GM19351 (cell line): ENCODE measurements around the gene CCDC17.

Source experiments
- ATAC-seq: cut with Tn5 transposase; IDR thresholded peaks from one replicate; pipeline ENCODE4 v1.9.1; 2021; ENCODE audit warnings: mild to moderate bottlenecking, moderate library complexity; ENCODE audit not compliant: unreplicated experiment

The CCDC17 gene

DNA sequence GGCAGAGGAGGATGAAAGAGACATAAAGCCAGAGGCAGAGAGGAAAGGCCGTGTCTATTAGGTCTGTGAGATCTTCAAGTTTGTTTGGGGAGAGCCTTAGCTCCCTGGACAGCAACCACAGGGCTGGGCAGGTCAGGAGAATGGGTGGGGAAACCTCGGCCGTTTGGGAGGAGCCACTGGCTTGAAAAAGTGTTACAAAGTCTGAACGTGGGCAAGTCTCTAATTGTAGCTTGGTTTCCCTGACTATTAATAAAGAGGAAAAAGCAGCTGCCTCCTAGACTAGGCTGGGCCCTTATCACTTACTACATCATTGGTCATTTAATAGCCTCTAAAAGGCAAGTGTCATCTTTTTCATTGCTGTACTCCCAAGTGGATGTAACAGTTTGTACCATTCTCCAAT, at the start of gene CCDC17:
TSS of gene CCDC17 (minus strand) at position 83 of the 400 bp plus-strand sequence. CDS start 145 bp downstream, outside the sequence.
- ATAC-seq, result no peak

DNA sequence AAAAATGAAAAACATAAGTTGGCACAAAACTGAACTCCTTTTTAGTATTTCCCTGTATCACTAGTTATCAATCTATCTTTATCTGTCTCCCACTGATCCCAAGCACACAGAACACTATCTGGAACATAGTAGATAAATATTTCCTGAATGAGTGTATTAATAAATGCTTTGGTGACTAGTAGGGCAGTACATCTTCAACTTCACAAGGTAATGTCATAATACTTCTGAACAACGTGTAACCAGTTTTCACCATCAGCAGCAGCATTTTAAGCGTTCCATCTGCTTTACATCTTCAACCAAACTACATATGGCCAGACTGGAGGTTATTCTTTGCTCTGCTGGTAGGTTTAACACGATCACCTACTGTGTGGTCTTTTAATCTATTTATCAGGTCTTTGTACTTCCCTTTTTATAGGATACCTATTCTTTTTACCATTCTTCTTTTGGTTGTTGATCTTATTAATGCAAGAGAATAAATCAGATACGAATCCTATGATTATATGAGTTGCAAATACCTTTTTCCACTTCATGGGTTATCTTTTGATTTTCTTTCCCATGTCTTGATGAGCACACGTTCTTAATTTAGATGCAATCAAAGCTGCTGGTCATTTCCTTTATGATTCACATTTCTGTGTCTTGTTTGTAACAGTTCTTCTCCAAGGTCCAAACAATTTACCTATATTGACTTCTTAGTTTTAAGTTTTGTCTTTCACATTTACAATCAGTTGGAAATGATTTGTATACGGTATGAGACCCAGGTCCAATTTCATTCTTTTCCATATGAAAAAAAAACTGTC, 46.2 kb upstream of the CCDC17 start:
- no peak for ATAC-seq

DNA sequence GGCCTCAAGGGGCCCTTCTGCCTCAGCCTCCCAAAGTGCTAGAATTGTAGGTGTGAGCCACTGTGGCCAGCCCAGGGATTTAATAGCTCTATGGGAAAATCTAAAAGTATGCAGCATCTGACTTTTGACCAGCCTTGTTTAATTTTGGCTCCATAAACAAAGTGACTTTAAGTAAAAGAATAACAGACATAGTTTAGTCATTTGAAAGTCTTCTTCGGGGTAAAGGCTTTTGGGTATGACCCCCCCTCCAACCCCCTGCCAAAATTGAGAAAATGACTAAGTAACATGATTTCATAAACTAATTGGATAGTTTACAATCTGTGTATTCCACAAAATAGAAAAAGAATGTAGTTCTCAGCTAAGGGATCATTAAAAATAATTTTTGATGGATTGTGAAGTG, 45.5 kb upstream of the CCDC17 start:
- ATAC-seq, result no peak

DNA sequence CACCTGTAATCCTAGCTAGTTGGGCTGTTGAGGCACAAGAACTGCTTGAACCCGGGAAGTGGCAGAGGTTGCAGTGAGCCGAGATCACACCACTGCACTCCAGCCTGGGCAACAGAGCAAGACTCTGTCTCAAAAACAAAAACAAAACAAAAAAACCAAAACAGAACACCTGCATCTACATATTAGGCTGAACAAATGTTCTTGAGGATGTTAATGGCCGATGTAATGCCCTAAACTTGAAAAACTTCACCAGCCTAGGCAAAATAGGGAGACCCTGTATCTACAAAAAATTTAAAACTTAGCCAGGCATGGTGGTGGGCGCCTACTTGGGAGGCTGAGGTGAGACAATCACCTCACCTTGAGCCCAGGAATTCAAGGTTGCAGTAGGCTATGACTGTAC, 44.7 kb upstream of the CCDC17 start:
- ATAC-seq, result no peak

DNA sequence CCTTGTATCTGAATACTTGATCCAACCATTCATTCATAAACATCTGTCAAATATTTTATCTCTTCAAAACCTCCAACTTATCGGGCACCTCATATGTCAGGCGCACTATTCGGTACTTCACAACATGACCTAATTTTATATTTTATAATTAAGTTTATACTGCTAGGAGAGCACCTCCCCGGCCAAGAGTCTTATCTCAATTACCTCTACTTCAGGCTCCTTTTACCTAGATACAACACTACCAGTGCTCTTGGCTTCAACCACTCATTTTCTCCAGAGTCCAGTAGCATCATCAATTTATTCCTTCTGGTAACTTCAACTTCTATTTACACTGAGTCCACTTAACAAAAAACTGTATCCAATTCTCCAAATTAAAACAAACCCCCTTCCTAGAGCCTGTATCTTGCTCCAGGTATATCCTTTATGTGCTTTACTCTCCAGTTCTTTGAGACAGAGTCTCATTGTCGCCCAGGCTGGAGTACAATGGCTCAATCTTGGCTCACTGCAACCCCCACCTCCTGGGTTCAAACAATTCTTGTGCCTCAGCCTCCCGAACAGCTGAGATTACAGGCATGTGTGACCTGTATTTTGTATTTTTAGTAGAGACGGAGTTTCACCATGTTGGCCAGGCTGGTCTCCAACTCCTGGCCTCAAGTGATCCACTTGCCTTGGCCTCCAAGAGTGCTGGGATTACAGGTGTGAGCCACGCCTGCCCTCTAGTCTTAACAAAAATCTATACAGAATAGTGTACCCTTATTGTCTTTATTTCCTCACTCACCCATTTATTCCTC, 43.7 kb upstream of the CCDC17 start:
- ATAC-seq, result no peak

DNA sequence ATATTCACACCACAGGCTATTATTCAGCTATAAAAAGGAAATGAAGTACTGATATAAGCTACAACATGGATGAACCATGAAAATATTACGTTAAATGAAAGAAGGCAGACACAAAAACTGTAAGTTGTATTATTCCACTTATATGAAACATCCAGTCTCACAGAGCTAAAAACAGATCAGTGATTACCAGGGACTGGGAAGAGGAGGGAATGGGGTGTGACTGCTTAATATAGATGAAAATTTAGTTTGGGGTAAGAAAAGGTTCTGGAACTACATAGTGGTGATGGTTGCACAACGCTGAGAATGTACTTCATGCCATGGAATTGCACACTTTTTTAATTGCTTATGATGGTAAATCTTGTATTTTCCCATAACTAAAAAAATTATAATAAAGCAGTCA, 43.0 kb upstream of the CCDC17 start:
- ATAC-seq, result no peak

DNA sequence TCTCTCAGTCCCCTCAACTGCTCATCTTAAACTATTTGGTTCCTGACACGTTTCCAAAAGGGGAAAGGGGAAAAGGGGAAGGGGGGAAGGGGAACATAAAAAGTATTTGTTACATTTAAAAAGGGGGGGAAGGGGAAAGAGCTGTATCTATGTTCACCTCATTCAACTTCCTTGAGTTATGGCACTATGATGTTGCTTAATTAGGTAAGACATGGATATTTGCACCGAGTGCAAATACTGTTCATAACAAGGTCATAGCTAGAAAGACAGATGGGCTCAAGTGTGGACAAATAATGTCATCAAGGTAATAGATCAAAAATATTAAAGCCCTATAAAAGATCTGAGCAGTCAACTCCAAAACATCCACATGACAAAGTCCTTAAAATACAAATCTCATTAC, 36.5 kb upstream of the CCDC17 start:
- ATAC-seq, result no peak

DNA sequence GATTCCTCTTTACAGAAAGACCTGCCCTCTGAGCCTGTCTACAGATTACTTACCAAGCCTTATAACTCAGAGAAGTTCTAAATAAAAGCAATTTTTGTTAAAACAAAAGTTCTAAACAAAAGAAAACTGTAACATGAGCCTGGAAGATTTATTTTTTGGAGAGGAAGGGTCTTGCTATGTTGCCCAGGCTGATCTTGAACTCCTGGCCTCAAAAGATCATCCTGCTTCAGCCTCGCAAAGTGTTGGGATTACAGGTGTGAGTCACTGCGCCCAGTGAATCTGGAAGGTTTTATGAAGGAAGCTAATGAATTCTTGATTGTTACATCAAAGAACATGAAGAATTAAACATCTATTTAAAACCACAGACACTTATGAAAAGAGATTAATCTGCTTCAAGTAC, 35.4 kb upstream of the CCDC17 start:
- no peak for ATAC-seq

DNA sequence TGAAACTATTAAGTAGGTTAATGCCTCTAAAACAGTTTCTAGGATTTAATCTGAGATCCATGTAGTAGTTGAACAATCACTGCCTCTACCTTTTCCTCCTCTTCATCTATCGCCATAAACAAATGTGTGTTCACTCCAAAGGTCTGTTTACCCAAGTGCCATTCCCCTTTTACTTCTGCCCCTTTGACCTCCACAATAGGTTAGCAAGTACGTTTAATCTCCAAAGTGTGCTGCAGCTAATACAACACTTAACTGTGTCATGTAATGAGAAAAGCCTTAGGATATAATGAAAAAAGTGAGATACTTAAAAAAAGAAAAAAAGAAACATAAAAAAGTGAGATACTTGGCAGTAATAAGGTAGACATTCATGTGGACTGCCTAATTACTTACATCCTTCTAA, 34.3 kb upstream of the CCDC17 start:
- ATAC-seq, result no peak

DNA sequence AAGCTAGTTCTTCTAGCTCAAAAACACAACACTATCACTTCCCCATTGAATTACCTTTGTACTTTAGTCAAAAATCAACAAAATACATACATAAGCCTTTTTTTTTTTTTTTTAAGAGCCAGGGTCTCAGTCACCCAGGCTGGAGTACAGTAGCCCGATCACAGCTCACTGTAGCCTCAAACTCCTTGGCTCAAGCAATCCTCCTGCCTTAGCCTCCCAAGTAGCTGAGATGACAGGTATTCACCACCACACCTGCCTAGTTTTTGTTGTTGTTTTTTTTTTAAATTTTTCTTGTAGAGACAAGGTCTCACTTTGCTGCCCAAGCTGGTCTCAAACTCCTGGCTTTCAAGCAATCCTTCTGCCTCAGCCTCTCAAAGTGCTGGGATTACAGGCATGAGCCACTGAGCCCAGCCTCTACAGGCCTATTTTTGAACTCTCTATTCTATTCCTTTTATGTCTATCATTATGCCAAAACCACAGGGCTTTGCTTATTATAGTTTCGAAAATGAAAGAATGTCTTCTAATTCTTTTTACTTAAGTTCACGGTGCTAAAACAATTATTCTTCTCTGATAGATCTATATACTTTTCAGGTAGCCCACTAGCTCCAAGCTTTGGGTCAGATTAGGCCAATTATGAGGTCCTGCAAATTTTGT, 32.8 kb upstream of the CCDC17 start:
- ATAC-seq, result no peak

DNA sequence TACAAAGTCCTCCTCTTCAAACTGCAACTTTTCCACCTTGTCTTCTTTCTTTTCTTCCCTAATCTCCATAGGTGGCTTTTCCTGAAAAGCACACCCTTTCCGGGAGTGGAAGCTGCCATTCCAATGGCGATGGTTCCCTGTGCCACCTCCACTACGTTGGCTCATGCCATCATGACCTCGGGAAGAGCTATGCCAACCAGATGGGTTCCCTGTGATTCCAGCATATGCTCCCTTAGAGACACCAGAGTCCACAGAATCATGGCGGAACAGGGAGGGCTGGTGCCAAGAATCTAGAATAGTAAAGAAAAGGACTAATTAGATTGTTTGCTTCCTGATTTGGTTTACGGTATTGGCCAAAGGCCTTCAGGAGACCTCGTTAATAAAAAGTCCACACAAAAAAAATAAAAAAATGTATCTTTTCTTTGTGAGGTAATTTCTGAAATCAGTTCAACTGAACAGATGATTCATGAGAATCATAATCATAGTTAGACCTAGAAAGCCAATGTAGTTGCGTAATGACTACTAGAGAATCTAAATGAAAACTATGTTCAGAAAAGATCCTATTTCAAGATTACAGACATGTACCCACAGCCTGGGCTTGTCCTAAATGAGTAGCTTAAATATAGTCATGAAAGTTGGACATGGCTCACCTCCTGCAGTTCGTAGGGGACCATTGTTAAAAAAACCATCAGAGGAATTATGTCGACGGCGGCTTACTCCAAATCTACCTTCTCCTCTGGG, 30.9 kb upstream of the CCDC17 start:
- no peak for ATAC-seq

DNA sequence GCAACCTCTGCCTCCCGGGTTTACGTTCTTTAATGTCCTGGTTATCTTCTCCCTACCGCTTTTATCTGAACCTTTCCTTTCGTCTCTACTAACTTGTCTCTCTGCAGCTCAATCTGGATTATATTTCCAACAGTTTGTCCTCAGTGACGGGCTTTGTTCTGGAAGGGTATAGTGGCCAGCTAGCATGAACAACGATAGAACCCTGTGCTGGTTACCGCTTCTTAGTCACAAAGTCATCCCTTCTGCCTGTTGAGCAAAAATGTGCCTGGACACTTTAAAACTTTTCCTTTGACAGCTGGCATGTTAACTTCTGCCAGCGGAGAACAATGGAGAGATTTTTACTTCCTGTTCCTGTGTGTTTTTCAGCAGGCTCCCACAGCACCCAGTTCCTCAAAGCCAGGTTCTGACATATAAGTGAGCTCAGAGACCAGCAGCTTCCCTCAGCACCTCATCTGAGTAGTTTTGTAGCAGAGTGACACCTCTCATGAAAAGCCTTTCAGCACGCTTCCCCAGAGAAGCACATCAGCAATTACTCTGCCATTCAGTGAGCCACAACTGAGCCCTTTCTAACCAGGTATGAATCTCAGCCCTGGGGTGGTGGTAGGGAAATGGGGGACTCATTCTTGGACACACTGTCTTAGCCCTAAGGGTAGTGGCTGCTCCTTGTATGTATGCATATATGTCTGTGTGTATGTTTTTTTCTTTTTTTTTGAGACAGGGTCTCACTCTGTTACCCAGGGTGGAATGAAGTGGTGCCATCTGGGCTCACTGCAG, 23.6 kb upstream of the CCDC17 start:
- no peak for ATAC-seq

DNA sequence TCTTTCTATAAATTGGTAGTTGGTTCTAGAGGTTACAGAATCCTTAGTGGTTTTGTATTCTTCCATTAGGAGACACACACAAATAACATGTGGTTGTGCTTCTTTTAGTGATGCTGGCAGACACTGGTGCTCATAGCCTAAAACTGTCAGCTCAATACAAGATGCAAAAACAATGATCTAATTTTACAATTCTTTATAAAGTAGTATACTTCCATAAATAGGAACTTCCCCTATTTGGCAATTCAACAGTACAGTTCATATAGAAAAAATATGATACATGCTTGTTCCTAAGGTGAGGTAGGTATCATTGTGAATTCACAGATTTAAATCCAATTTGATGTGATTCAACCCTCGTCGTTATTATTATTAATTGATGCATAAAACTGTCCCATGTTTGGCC, 20.8 kb upstream of the CCDC17 start:
- ATAC-seq, result no peak

DNA sequence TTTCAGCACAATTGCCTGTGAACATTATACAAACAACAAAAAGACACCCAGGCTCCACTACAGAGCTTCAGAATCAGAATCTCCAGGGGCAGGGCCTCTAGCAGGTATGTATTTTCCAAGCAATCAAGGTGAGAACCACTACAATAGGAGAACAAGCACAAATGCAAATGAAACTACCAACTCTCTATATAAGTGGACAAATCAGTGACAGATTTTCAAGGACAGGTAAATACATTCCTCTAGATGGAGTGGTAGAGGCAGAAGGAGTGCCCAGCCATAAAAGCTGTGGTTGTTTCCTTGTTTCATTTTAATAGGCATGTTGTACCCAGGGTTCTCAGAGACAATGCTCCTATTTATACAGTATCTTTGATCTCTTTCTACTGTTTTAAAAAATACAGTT, 20.1 kb upstream of the CCDC17 start:
- ATAC-seq, result no peak

DNA sequence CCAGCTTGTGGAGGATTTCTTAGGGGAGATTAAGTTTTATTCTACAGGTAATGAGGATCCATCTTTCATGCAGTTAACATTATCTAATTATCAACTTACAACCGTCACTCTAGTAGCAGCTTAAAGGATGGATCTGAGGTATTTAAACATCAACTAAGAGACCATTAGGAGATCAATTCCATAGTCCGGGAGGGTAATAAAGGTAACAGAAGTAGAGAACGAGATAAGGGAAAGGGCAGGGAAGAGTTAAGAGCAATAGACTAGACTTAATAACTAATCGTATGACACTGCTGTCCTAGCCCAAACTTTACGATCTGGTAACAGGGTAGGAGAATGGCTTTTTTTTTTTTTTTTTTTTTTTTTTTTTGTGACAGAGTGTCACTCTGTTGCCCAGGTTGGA, 19.5 kb upstream of the CCDC17 start:
- no peak for ATAC-seq

DNA sequence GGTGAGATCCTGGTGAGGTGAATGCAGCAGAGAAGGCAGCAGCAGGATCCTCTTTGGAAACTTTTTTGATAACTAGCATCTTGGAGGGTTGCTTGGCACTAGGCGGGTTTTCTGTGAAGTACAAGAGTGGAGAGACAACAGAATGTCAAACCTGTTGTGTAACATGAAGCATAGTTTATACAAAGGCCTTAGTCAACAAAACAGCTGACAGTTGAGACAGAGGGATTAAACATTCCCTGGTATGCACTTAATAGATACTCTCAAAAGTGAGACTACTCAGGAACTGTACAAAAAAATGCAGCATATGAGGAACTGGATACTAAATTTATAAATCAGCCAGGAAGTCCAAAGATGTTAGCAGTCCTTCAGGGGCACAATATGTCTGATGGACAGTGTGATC, 16.4 kb upstream of the CCDC17 start:
- ATAC-seq, result no peak

DNA sequence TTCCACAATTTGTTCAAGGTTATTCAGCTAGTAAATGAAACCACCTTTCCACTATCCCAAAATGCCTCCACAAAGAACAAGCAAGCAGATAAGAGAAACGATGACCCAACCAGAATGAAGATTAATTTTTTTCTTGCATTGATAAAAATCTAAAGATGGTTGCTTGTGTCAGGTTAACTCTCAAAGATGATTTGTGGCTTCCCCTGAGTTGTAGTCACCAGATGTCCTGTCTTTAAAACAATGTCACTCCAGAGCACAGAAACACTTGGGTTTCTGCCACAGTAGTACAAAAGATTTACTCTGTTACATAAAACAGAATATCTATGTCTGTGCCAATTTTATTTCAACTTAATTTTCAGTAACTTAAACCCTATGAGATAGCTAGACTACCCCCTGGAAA, 11.4 kb upstream of the CCDC17 start:
- no peak for ATAC-seq

DNA sequence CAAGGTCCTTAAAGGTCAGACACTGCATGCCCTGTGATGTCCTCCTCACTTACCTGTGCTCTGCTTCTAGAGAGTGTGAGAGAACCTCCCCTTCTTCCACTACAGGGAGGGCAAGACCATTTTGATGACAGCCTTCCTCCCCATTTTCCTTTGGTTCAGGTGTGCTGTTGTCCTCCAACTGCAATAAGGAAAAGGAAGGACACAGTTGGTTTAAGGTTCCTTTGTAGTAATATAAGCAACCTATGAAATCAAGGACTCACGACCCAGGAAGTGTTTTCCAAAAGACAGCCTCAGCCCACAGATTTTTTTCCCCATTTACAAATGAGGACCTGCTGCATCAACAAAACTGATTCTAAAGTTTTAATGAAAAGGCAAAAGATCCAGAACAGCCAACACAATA, 6.6 kb upstream of the CCDC17 start:
- ATAC-seq, result no peak

DNA sequence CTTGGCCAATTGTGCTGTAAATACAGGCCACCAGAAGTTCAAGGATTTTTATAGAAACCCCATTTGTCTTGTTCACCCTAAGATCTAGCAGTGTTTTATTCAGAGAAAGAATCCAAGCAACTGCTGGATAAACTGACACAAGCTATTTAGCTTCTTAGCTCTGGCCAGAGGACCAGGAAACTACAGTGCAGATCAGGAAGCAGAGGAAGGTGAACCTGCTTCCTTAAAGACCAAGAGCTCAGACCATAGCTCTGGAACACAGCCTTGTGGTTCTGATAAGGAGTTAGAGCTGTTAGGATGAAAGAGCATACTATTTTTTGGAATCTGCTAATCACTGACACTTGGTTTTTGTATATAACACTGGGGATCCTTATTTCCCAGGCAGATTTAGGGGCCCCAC, 5.2 kb upstream of the CCDC17 start:
- ATAC-seq, result no peak
